Frontal cortex (tissue), 4 donors: ENCODE results near the gene SLC6A19. TPM values are rescaled to one million over a fixed set of nuclear protein-coding genes. Genes with fewer than 3 reads are reported as not detected.

Experiments used
- DNase-seq, 2 donors: peaks; one replicate each; pipeline ENCODE4 v3.0.0; 2012; ENCODE audit warnings: low spot score in 2 of 2
- FAIRE-seq: peaks from 2 replicates; lab custom pipeline; 2012; peaks lifted over from hg19 to GRCh38; lab: Jason Lieb, UNC
- total RNA-seq: library from RNA; depleted of rRNA; stranded (reverse); fragments of >200 nt; gene quantifications from one replicate; pipeline ENCODE4 v1.2.3, GENCODE V29; 2014
- donor health status: control.
- donor health status: control.
- donor health status: control.

Gene SLC6A19
- total RNA-seq, 1 donor from 2014 or later = not detected

- no peak for FAIRE-seq
- DNase-seq = no peak
Measured at GRCh38 chr5:1177826-1178528, 23.4 kb upstream of the SLC6A19 start.

DNA sequence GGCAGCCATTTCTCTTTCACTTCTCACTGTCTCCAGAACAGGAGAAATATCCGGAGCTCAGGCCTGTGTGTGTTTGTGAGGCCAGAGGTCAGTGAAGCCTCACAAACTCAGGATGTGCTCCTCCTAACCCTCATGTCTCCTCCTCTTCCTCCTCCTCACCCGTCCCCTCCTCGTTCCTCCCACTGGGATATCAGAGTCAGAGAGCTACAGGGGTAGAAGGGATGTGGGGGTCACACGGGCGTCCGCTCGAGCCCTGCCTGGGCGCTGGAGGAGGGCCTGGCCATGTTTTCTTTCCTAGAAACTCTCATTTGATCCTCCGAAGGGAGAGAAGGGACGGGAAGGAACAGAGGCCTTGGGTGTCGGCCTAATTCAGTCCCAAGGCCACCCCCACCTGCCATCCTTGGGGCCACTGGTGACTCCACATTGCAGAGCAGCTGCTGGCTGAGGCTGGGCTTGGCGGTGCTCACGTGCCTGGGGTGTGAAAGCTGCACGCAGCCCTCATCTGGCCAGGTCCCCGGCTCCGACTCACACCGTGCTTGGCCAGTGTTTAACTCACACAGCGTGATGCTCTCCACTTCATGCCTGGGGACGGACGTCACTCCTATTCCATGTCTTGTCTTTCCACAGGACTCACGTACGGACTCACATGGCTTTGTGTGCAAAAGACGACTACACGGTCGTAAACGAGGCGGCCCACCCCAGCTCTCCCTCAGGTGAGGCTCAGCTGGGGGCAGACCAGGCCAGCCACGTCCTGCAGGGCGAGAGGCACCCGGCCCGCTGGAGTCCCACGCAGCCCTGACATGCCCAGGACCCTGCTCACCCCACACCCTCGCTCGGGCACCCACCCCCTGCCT lies 22.6 kb upstream of the SLC6A19 start:
- no peak for DNase-seq
- no peak for FAIRE-seq

DNA sequence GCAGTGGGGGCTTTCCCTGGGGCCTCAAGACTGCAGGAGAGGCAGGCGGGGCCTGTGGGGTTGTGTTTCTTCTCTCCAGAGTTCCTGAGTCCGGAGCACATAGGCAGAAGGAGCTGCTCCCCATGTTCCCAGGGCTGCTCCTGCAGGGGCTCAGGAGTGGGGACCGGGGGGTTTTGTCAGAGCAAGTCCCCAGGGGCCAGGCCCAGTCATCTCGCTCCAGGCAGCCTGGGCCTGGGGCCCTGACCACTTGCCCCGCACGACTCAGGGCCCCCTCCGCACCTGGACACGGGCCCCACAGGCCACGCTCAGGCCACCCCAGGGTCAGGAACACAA lies 22.0 kb upstream of the SLC6A19 start:
- no peak for FAIRE-seq
- no peak for DNase-seq

- no peak for FAIRE-seq
- no peak for DNase-seq
Measured at GRCh38 chr5:1180096-1180495, 21.3 kb upstream of the SLC6A19 start.

DNA sequence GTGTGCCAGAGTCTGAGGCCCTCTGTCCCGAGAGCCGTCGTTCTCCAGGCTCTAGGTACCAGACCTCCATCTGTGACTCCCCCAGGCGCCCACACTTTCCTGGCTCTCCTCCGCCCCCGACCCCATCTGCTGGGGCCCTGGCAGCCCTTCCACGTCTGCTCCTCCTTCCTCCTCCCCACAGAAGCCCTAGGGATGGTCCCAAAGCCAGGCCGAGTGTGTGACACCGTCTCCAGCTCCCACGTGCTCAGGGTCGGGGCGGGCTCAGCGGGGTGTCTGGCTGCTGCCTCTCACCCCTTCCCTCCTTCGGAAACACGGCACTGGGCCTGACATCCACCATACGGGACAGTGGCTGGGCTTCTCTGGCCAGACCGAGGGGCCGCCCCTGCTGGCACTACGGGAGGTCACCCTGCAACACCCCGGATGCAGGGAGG lies 20.5 kb upstream of the SLC6A19 start:
- FAIRE-seq = no peak
- DNase-seq = no peak

DNA sequence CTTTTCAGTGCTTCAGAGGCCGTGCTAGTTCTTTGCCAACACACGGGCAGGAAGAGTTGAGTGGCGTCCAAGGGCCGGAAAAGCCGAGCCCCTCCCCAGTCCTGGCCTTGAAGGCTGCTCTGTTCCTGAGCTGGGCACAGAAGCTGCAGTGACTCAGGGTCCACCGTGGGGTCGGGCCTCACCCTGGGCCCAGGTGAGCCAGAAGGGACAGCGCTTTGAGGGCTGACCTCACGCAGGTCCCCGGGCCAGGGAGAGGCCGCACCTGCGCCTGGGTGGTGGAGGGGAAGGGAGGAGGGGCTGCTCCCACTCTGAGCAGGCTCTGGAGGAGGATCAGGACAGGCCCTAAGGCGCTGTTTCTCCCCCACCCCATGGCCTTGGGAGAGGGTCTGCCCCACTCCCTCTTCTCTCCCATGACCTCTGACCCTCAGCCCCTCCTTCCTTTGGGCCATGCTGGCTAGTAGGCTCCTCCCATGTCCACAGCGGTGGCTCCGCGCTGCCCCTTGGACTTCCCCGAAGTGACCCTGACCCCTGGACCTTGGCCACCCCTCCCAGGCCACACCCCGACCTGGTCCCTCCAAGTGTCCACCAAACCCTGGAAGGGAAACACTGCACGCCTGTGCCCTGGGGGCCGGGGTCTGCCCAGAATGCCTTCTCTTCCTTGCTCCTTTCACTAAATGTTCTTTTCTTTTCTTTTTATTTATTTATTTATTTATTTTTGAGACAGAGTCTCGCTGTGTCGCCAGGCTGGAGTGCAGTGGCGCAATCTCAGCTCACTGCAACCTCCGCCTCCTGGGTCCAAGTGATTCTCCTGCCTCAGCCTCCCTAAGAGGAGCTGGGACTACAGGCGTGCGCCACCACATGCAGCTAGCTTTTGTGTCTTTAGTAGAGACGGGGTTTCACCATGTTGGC lies 19.7 kb upstream of the SLC6A19 start:
- DNase-seq = no peak
- FAIRE-seq = no peak

GRCh38 chr5:1182360-1182632 lies 19.1 kb upstream of the SLC6A19 start:
- DNase-seq = no peak
- no peak for FAIRE-seq

GRCh38 chr5:1182633-1183423 lies 18.6 kb upstream of the SLC6A19 start:
- DNase-seq (peak; percentile 54 to 69), FAIRE-seq (no peak)

DNA sequence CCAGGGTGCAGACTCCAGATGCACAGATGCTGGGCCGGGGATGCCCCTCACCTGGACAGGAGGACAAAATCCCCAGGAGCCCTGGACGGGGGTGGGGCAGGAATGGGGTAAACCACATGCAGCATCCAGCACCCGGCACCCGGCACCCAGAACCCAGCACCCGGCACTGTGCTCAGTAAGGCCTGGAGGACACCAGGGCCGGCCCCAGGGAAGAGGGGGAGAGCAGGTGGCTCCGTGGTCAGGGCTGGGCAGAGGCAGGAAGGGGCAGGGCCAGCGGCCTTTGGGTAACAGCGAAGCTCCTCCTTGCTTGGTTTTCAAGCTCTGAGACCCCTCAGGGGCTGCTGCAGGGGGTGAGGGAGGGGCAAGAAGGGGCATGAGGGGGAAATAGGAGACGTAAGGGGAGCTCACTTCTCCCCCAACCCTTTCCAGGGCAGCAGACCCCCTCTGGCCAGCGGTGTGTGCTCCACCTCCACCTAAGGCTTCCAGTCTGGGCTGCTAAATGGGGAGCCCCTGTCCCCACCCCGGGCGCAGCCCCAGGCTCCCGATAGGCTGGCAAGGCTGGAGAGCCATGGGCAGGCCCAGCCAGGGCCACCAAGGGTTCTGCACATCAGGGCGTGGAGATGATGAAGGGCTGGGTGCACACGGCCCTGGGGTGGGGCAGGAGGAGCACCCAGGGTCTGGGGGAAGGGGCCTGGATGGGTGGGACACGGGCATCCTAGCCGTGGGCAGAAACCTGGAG lies 17.8 kb upstream of the SLC6A19 start:
- FAIRE-seq = no peak
- no peak for DNase-seq

DNA sequence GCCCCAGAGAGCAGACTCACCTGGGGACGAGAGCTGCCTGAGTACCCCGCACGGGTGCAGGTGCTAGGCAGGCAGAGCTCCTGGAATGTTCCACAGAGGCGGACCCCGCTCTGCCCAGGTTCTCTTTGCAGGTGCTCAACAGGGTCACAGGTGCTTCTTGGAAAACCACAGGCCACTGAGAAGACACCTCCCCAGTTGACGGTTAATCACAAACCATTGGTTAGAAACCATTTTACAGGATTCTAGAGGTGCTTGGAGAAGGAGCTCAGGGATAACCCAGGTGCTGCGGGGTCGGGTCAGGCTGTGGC lies 17.3 kb upstream of the SLC6A19 start:
- DNase-seq (no peak), FAIRE-seq (no peak)

- FAIRE-seq (no peak), DNase-seq (no peak)
Measured at GRCh38 chr5:1184481-1184880, 16.9 kb upstream of the SLC6A19 start.

DNA sequence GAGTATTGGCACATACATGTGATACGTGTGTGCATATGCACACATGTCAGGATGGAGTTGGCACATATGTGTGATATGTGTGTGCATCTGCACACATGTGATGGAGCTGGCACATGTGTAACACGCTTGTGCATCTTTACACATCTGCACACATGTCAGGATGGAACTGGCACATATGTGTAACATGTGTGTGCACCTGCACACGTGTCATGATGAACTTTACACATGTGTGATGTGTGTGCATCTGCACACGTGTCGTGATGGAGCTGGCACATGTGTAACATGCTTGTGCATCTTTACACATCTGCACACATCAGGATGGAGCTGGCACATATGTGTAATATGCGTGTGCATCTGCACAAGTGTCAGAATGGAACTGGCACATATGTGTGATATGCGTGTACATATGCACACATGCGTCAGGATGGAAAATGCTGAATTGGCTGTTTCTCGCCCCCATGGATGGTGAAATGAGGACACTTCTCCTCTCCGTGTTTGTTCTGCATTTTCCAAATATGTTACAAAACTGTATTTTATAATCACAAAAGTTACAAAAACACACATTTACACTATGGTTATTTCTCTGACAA lies 16.3 kb upstream of the SLC6A19 start:
- DNase-seq (no peak), FAIRE-seq (no peak)

- no peak for FAIRE-seq
- no peak for DNase-seq
Measured at GRCh38 chr5:1185629-1186350, 15.6 kb upstream of the SLC6A19 start.

- no peak for FAIRE-seq
- no peak for DNase-seq
Measured at GRCh38 chr5:1186351-1187233, 14.8 kb upstream of the SLC6A19 start.

DNA sequence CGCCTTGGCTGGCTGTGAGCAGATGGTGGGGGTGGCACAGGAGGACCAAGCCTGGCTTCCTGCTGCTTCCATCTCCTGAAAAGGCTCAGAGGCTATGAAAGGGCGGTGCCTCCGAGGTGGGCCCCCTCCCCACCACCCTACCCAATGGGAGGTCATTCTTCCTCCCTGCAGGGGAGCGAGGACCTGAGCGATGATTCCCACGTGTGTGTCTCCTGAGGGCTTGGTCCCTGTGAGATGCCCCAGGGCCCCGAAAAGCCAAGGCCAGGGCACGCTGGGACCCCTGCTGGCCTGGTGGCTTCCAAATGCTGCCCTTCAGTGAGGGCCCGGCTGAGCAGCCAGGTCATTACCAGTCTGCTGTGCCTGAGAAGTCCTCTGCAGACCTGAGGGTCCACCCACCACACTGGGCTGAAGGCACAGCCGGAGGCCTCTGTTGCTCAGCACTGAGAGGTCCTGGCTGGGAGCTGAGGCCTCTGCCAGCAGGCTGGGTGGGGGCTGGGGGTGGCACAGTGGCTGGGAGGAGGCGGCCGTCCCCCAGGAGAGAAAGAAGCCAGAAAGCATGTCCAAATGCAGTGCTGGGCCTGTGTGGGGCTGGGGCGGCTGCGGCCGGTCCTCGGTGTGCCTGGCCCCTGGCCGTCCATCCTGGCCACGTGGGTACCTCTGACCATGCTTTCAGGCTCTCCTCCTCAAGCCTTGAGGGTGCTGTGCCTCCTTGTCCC lies 14.0 kb upstream of the SLC6A19 start:
- no peak for FAIRE-seq
- DNase-seq = no peak

DNA sequence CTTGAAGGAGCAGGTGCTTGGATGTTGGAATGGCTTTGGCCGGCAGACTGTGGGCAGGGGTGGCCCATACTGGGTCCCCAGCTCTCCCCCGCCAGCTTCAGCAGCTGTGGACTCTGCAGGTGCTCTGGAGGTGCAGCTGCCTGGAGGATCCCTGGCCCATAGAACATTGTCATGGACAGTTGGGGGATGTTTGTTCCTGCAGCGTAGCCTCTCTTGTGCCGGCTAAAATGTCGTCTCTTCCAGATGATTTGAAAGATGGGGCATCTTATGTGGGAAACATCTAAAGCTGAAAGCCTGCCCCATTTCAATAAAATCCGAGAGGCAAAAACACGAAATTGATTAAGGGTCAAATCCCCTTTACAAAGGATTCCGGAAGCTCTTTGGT lies 13.5 kb upstream of the SLC6A19 start:
- FAIRE-seq (no peak), DNase-seq (no peak)

GRCh38 chr5:1188464-1188863 lies 12.9 kb upstream of the SLC6A19 start:
- DNase-seq = no peak
- no peak for FAIRE-seq
